OCI-LY3 (cell line): ENCODE results near the gene SLC6A6.
A peak's percentile ranks its signal among the peaks of the same experiment; 100 is the strongest.

Experiments
- H2AFZ ChIP-seq: fragments of 200-600, 300-600 bp; shearing (Covaris generic); 2 replicates; pipeline ENCODE4 v1.6.0; 2014; ENCODE audit warnings: antibody characterized with exemption, low read depth, low read length
- H3K27ac ChIP-seq: fragments of 200-600, 300-600 bp; sonication (generic); 2 replicates; pipeline ENCODE4 v1.5.1; 2014; ENCODE audit warnings: mild to moderate bottlenecking, low read length, moderate library complexity, mixed read lengths
- H3K27me3 ChIP-seq: fragments of 200-600, 300-600 bp; sonication (generic); 2 replicates; pipeline ENCODE4 v1.6.1; 2014; ENCODE audit warnings: low read depth, low read length, mixed read lengths
- H3K36me3 ChIP-seq: fragments of 200-600, 300-600 bp; sonication (generic); replicated peaks from 2 replicates; pipeline ENCODE3; 2014; ENCODE audit warnings: low read depth, low read length, mixed read lengths
- H3K4me1 ChIP-seq: fragments of 300-600, 200-600 bp; sonication (generic); 2 replicates; pipeline ENCODE4 v1.6.1; 2014; ENCODE audit warnings: low read length, mixed read lengths
- H3K4me2 ChIP-seq: fragments of 200-600, 300-600 bp; sonication (generic); 2 replicates; pipeline ENCODE4 v1.6.1; 2014; ENCODE audit warnings: low read length, mixed read lengths
- H3K4me3 ChIP-seq: fragments of 300-600, 200-600 bp; sonication (generic); 2 replicates; pipeline ENCODE4 v1.5.1; 2014; ENCODE audit warnings: antibody characterized with exemption, mild to moderate bottlenecking, low read length, moderate library complexity
- H3K79me2 ChIP-seq: fragments of 300-600, 200-600 bp; shearing (Covaris generic); 2 replicates; pipeline ENCODE4 v1.6.1; 2014; ENCODE audit warnings: mild to moderate bottlenecking, low read length, mixed read lengths
- H3K9ac ChIP-seq: fragments of 300-600, 200-600 bp; shearing (Covaris generic); 2 replicates; pipeline ENCODE4 v1.6.0; 2014; ENCODE audit warnings: mild to moderate bottlenecking, low read length, moderate library complexity
- H3K9me3 ChIP-seq: fragments of 200-600, 300-600 bp; shearing (Covaris generic); 2 replicates; pipeline ENCODE4 v1.6.1; 2014; ENCODE audit warnings: low read length, mixed read lengths; ENCODE audit not compliant: insufficient read depth
- H4K20me1 ChIP-seq: fragments of 200-600, 300-600 bp; sonication (generic); 2 replicates; pipeline ENCODE4 v1.6.1; 2016; ENCODE audit warnings: low read length, mixed read lengths; ENCODE audit not compliant: insufficient read depth
- EZH2phosphoT487 ChIP-seq: fragments of 200-600 bp; shearing (Covaris generic); IDR thresholded peaks from 2 replicates; pipeline ENCODE4 v1.6.1; 2018; ENCODE audit warnings: antibody characterized with exemption, mixed run types, low read depth
- TF ChIP-seq, protein P1 (sequence below): fragments of 200-600, 300-600 bp; sonication (generic); IDR thresholded peaks from 2 replicates; pipeline ENCODE4 v1.5.1; 2014; ENCODE audit warnings: antibody characterized with exemption, low read length, low read depth

SLC6A6 gene

DNA sequence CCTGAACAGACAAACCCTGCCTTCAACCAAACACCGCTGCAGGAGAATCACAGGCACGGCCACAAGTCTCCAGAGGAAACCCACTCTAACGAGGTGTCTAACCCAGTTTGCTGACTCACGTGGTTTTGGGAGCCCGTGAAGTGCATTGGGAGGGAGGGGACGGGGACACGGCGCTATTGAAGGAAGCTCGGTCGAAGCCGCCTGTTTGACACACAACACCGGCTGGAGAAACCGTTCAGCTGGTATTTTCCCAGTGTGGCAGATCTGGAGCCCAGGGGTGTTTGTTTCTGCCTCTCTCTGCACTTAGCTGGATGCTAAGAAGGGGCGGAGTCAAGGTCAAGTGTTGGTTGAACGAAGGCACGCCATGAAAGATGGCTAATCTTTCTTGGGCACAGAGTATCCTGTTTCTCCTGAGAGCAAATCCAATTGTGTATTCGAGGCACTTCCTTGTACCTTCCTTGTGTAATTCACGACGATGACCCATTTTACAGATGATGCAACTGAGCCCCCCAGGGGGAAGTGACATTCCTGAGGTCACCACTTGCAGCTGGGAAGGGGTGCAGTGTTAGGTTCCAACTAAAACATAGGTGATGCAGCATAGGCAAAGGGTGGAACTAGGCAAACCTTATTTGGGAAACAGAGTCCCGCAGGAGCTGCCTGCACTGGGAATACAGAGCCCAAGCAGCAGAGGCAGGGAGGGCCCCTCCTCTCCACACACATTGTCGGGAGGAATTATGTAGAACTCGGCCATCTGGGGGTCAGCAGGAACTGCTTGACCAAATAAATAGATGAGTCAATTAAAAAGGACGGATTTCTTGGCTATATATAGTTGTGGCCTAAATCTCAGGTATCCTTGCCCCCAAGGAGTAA lies 22.5 kb downstream of the SLC6A6 start:
- Histone ChIP-seq H4K20me1 (no peaks in the 10 kb centered on the region), H3K79me2 (peaks cover 95% of the 10 kb centered on the region), H3K27ac (peak overlapping the region; percentile 98), H3K9ac (peak overlapping the region; percentile 58; the same call in 1 of the 2 replicates), H3K27me3 (no peaks in the 10 kb centered on the region), H3K9me3 (no peaks in the 10 kb centered on the region), H3K36me3 (peaks cover 32% of the 10 kb centered on the region), H3K4me2 (peak overlapping the region; percentile 63), H3K4me3 (no peak overlapping the region), H2AFZ (no peak overlapping the region), H3K4me1 (peaks cover 86% of the 10 kb centered on the region)
- TF ChIP-seq EZH2phosphoT487, result no peak
- TF ChIP-seq, protein P1, sequence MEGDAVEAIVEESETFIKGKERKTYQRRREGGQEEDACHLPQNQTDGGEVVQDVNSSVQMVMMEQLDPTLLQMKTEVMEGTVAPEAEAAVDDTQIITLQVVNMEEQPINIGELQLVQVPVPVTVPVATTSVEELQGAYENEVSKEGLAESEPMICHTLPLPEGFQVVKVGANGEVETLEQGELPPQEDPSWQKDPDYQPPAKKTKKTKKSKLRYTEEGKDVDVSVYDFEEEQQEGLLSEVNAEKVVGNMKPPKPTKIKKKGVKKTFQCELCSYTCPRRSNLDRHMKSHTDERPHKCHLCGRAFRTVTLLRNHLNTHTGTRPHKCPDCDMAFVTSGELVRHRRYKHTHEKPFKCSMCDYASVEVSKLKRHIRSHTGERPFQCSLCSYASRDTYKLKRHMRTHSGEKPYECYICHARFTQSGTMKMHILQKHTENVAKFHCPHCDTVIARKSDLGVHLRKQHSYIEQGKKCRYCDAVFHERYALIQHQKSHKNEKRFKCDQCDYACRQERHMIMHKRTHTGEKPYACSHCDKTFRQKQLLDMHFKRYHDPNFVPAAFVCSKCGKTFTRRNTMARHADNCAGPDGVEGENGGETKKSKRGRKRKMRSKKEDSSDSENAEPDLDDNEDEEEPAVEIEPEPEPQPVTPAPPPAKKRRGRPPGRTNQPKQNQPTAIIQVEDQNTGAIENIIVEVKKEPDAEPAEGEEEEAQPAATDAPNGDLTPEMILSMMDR, result no peak

DNA sequence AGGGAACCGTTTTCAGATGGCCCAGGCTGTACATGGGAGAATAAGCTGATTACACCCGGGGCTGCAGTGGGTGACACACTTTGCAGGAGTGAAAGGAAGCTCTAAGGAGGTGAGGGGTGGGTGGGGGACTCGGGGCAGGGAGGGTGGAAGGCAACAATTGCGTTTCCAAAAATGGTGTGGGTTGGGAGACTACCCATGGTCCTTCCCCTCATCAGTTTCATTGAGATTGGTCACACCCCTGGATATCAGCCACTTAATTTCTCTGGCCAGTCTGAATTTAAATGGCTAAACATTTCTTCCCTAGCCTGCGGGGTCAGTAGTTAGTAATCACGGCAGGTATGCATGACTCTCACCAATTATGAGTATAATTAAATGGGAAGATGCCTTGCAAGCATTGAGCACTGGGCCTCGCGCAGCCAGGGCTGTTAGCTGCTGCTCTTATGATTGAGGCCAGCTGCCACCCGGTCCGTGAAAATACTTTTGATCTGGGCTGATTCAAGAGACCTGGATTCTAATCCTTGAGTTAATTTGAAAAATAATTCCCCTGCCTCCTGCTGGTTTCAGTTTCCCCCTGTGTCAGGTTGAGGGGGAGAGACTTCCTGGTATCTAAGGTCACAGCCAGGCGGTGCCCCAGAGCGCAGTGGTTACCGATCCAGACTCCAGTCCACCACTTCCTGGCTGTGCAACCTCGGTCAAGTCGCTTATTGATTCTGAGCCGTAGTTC lies 23.3 kb downstream of the SLC6A6 start:
- Histone ChIP-seq H4K20me1 (no peaks in the 10 kb centered on the region), H3K79me2 (peaks cover 99% of the 10 kb centered on the region), H3K27me3 (no peaks in the 10 kb centered on the region), H3K4me1 (peaks cover 94% of the 10 kb centered on the region), H3K36me3 (peaks cover 37% of the 10 kb centered on the region), H3K9me3 (no peaks in the 10 kb centered on the region), H2AFZ (no peak overlapping the region), H3K27ac (peak overlapping the region; percentile 98), H3K4me3 (peak overlapping the region; percentile 21; the same call in 1 of the 2 replicates), H3K4me2 (peak overlapping the region; percentile 63), H3K9ac (peak overlapping the region; percentile 46)
- no peak for TF ChIP-seq EZH2phosphoT487
- TF ChIP-seq, protein P1, result peak; percentile 47

DNA sequence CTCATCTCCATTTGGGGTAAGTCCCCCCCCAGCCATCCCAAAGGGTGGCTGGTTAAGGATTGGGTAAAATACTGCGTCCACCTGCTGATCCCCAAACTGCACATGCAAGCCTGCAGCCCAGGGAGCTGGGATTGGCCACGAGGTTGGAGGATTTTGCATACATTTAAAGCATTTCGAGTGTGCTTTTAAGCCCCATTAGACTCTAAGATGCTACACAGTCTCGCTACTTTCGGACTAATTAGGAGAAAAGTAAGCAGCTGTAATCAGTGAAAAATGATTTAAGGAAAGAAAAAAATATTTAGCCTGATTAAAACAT lies 23.9 kb downstream of the SLC6A6 start:
- peaks cover 37% of the 10 kb centered on the region for H3K36me3 ChIP-seq
- H3K9ac ChIP-seq, result peak overlapping the region; percentile 46
- no peak overlapping the region for H2AFZ ChIP-seq
- H3K4me2 ChIP-seq, result peak overlapping the region; percentile 63
- H4K20me1 ChIP-seq, result no peaks in the 10 kb centered on the region
- peak overlapping the region; percentile 98 for H3K27ac ChIP-seq
- H3K9me3 ChIP-seq, result no peaks in the 10 kb centered on the region
- TF ChIP-seq, protein P1, result no peak
- no peak for TF ChIP-seq EZH2phosphoT487
- H3K79me2 ChIP-seq, result peaks cover 98% of the 10 kb centered on the region
- peak overlapping the region; percentile 21; the same call in 1 of the 2 replicates for H3K4me3 ChIP-seq
- H3K4me1 ChIP-seq, result peaks cover 99% of the 10 kb centered on the region
- H3K27me3 ChIP-seq, result no peaks in the 10 kb centered on the region
